GM12865 (cell line): ENCODE data around the gene TFAP2B.

Experiments
- DNase-seq: peaks from one replicate; pipeline ENCODE4 v3.0.0; 2010; ENCODE audit warnings: low read depth
- H3K4me3 ChIP-seq: 2 replicates; pipeline ENCODE4 v1.5.1; 2011; ENCODE audit warnings: mild to moderate bottlenecking, low read depth, low read length, control low read depth
- CTCF ChIP-seq: IDR thresholded peaks from 2 replicates; pipeline ENCODE4 v1.5.1; 2011; ENCODE audit warnings: low read length, control low read depth, low read depth, inconsistent platforms; ENCODE audit not compliant: insufficient read depth; ENCODE audit errors: missing control alignments

The TFAP2B gene

GRCh38 chr6:50846144-50846851, 27.6 kb downstream of the TFAP2B start:
- H3K4me3 ChIP-seq: no peak overlapping the region
- TF ChIP-seq CTCF: no peak
- DNase-seq: no peak

GRCh38 chr6:50846852-50847155, 28.1 kb downstream of the TFAP2B start:
- H3K4me3 ChIP-seq: no peak overlapping the region
- no peak for TF ChIP-seq CTCF
- no peak for DNase-seq

GRCh38 chr6:50847890-50848594, 29.4 kb downstream of the TFAP2B start:
- H3K4me3 ChIP-seq: no peak overlapping the region
- no peak for DNase-seq
- TF ChIP-seq CTCF: no peak

GRCh38 chr6:50848989-50849795, 30.5 kb downstream of the TFAP2B start:
- DNase-seq: no peak
- TF ChIP-seq CTCF: no peak
- no peak overlapping the region for H3K4me3 ChIP-seq

- H3K4me3 ChIP-seq: no peak overlapping the region
- TF ChIP-seq CTCF: no peak
- no peak for DNase-seq
Measured at GRCh38 chr6:50849796-50850180, 31.1 kb downstream of the TFAP2B start.

- no peak overlapping the region for H3K4me3 ChIP-seq
- DNase-seq: no peak
- no peak for TF ChIP-seq CTCF
Measured at GRCh38 chr6:50850223-50851048, 31.8 kb downstream of the TFAP2B start.
